Osteoblast (primary cell): ENCODE measurements around the gene BATF. TPM values are rescaled to one million over a fixed set of nuclear protein-coding genes. Genes with fewer than 3 reads are reported as not detected.
A peak's percentile ranks its signal among the peaks of the same experiment; 100 is the strongest.
"Not testable (repeated sequence)": the region's sequence is repeated elsewhere in the genome, so short reads cannot be mapped to it uniquely, and the experiment has no call there.

ENCODE experiments used
- DNase-seq: peaks from one replicate; pipeline ENCODE4 v3.0.0; 2011; ENCODE audit warnings: low spot score, mixed read lengths; ENCODE audit not compliant: insufficient read length; ENCODE audit errors: missing footprints
- H2AFZ ChIP-seq: 2 replicates; pipeline ENCODE4 v1.6.0; 2011; ENCODE audit warnings: mild to moderate bottlenecking, low read length
- H3K27ac ChIP-seq: 2 replicates; pipeline ENCODE4 v1.5.1; 2011; ENCODE audit warnings: mild to moderate bottlenecking, low read depth, low read length, moderate library complexity
- H3K27me3 ChIP-seq: 2 replicates; pipeline ENCODE4 v1.6.0; 2012; ENCODE audit warnings: mild to moderate bottlenecking, control low read depth, inconsistent platforms, low read length, moderate library complexity; ENCODE audit not compliant: insufficient read depth
- H3K36me3 ChIP-seq: 2 replicates; pipeline ENCODE4 v1.5.1; 2011; ENCODE audit warnings: mild to moderate bottlenecking, low read length, control low read depth, moderate library complexity; ENCODE audit not compliant: insufficient read depth
- H3K4me1 ChIP-seq: 2 replicates; pipeline ENCODE4 v1.5.1; 2011; ENCODE audit warnings: mild to moderate bottlenecking, low read length, control low read depth, moderate library complexity; ENCODE audit not compliant: insufficient read depth
- H3K4me2 ChIP-seq: 2 replicates; pipeline ENCODE4 v1.6.0; 2011; ENCODE audit warnings: mild to moderate bottlenecking, low read length; ENCODE audit not compliant: insufficient read depth
- H3K4me3 ChIP-seq: fragments of 200-600 bp; sonication (generic); 3 replicates; pipeline ENCODE4 v1.5.1; 2012; ENCODE audit warnings: mild to moderate bottlenecking, low read length, inconsistent platforms; ENCODE audit not compliant: insufficient read depth
- H3K79me2 ChIP-seq: 2 replicates; pipeline ENCODE4 v1.6.0; 2012; ENCODE audit warnings: mild to moderate bottlenecking, low read length, control low read depth, inconsistent platforms; ENCODE audit not compliant: insufficient read depth
- H3K9me3 ChIP-seq: 2 replicates; pipeline ENCODE4 v1.5.1; 2011; ENCODE audit warnings: low read depth, low read length, control low read depth
- H4K20me1 ChIP-seq: 2 replicates; pipeline ENCODE4 v1.6.0; 2012; ENCODE audit warnings: mild to moderate bottlenecking, low read length, control low read depth; ENCODE audit not compliant: insufficient read depth
- CTCF ChIP-seq: IDR thresholded peaks from 2 replicates; pipeline ENCODE4 v1.5.1; 2011; ENCODE audit warnings: mild to moderate bottlenecking, low read depth, low read length, moderate library complexity; ENCODE audit errors: extremely low read depth
- total RNA-seq: library from RNA; depleted of rRNA; stranded (reverse); fragments of >200 nt; gene quantifications from 2 replicates; pipeline ENCODE4 v1.2.3, GENCODE V29; 2012

Gene BATF
- 0.59 and 0.72 TPM in 2 replicates for total RNA-seq

- H3K27me3 ChIP-seq, result peaks cover 2% of the 10 kb centered on the region
These were observed at the start of gene BATF for GRCh38 chr14:75522224-75522982. Gene BATF (plus strand): TSS chr14:75522469. CDS start chr14:75522683, 214 bp downstream.

GRCh38 chr14:75474127-75474526, 48.1 kb upstream of the BATF start:
- not testable (repeated sequence) for H3K27me3 ChIP-seq, H3K4me2 ChIP-seq, H3K4me3 ChIP-seq, H3K79me2 ChIP-seq, H3K4me1 ChIP-seq, H3K27ac ChIP-seq, H4K20me1 ChIP-seq, DNase-seq, H2AFZ ChIP-seq, H3K9me3 ChIP-seq
- H3K36me3 ChIP-seq, result peaks cover 39% of the 10 kb centered on the region

More at GRCh38 chr14:75522224-75522982, at the start of gene BATF:
- H3K9me3 ChIP-seq, result no peaks in the 10 kb centered on the region
- peak within 1 kb of the TSS; percentile 60 for H3K4me2 ChIP-seq
- H3K27ac ChIP-seq, result no peak within 1 kb of the TSS
- H3K36me3 ChIP-seq, result no peaks in the 10 kb centered on the region
- H2AFZ ChIP-seq, result peak within 1 kb of the TSS; percentile 77
- DNase-seq, result no peak
- H4K20me1 ChIP-seq, result no peaks in the 10 kb centered on the region
- H3K4me1 ChIP-seq, result no peaks in the 10 kb centered on the region
- no peak for TF ChIP-seq CTCF
- peak within 1 kb of the TSS; percentile 56 for H3K4me3 ChIP-seq
- no peaks in the 10 kb centered on the region for H3K79me2 ChIP-seq

- Histone ChIP-seq H3K36me3 (peaks cover 21% of the 10 kb centered on the region), H3K79me2 (no peaks in the 10 kb centered on the region), H2AFZ (no peak overlapping the region), H3K4me2 (no peak overlapping the region), H4K20me1 (no peaks in the 10 kb centered on the region), H3K4me1 (no peaks in the 10 kb centered on the region), H3K9me3 (no peaks in the 10 kb centered on the region), H3K4me3 (no peak overlapping the region), H3K27ac (no peak overlapping the region), H3K27me3 (peaks cover 5% of the 10 kb centered on the region)
- TF ChIP-seq CTCF, result no peak
- no peak for DNase-seq
These were observed 45.8 kb upstream of the BATF start for GRCh38 chr14:75476274-75476995.

- no peak overlapping the region for H2AFZ ChIP-seq
- no peaks in the 10 kb centered on the region for H3K4me1 ChIP-seq
- TF ChIP-seq CTCF, result no peak
- H3K9me3 ChIP-seq, result no peaks in the 10 kb centered on the region
- peaks cover 7% of the 10 kb centered on the region for H3K36me3 ChIP-seq
- peaks cover 5% of the 10 kb centered on the region for H3K27me3 ChIP-seq
- H3K27ac ChIP-seq, result no peak overlapping the region
- DNase-seq, result no peak
- no peaks in the 10 kb centered on the region for H3K79me2 ChIP-seq
- no peak overlapping the region for H3K4me2 ChIP-seq
- no peaks in the 10 kb centered on the region for H4K20me1 ChIP-seq
- no peak overlapping the region for H3K4me3 ChIP-seq
These were observed 44.4 kb upstream of the BATF start for GRCh38 chr14:75477881-75478280.
